Stimulated activated naive CD8-positive, alpha-beta T cell treated with anti-CD3 and anti-CD28 coated beads, Interleukin-15, amount 100 ng/mL, for 72 hours (primary cell): ENCODE results near the gene STRBP.
"Not testable (repeated sequence)": the region's sequence is repeated elsewhere in the genome, so short reads cannot be mapped to it uniquely, and the experiment has no call there.

Source experiments
- ATAC-seq: fragments of 150-1000 bp; cut with Tn5 transposase; 2 replicates; pipeline ENCODE4 v1.10.0; 2021; ENCODE audit warnings: mild to moderate bottlenecking, moderate library complexity
- DNase-seq, 2 donors: peaks; one replicate each; pipeline ENCODE4 v3.0.0; 2021 to 2022
- H3K27ac Mint-ChIP-seq, 2 donors: one replicate each; pipeline ENCODE4 v1.8.0; 2022; ENCODE audit warnings: mild to moderate bottlenecking in 2 of 2, mixed read lengths in 2 of 2, moderate library complexity in 2 of 2
- H3K27me3 Mint-ChIP-seq: one replicate; pipeline ENCODE4 v1.8.0; 2022; ENCODE audit warnings: mixed read lengths
- H3K4me1 Mint-ChIP-seq: one replicate; pipeline ENCODE4 v1.8.0; 2022; ENCODE audit warnings: mild to moderate bottlenecking, mixed read lengths
- H3K4me3 Mint-ChIP-seq, 2 donors: one replicate each; pipeline ENCODE4 v1.8.0; 2022; ENCODE audit warnings: mild to moderate bottlenecking in 2 of 2, mixed read lengths in 2 of 2, moderate library complexity in 1 of 2
- H3K9me3 Mint-ChIP-seq, 2 donors: one replicate each; pipeline ENCODE4 v1.8.0; 2022; ENCODE audit warnings: mixed read lengths in 2 of 2

The STRBP gene

GRCh38 chr9:123268465-123269259 lies at the start of gene STRBP:
Gene STRBP, minus strand, starts transcription at chr9:123268586. Its CDS starts 84,452 bp downstream, at chr9:123184134.
- no peaks in the 10 kb centered on the region for H3K9me3 Mint-ChIP-seq
- no peaks in the 10 kb centered on the region for H3K27me3 Mint-ChIP-seq
- peak within 1 kb of the TSS; percentile 75 to 87 for H3K4me3 Mint-ChIP-seq
- ATAC-seq (peak; percentile 92), DNase-seq (peak; percentile 92 to 94)
- peak within 1 kb of the TSS; percentile 10 to 81 for H3K27ac Mint-ChIP-seq
- H3K4me1 Mint-ChIP-seq: peaks cover 40% of the 10 kb centered on the region

DNA sequence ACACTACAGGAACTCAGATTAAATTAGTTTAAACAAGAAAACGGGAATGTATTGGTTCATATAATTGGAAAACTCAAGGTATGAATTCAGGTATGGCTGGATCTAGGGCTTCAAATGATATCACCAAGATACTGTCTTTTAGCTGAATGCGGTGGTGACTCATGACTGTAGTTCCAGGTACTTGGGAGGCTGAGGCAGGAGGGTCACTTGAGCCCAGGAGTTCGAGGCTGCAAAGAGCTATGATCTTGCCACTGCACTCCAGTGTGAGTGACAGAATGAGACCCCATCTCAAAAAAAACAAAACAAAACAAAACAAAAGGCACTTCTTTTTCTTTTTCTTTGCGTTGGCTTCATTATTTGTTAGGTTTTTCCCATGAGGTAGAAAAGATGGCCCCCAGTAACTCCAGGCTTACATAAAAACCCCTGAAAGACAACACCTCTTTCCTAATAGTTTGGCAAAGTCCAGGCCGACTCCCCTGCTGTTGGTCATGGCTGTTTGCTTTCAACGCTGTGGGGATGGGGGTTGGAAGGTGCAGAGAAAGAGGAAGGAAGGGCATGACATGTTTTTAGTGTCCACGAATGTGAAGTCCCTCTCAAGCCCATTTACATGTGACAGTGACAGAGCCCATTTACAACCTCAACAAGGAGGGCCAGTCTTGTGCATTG lies 47.8 kb upstream of the STRBP start:
- ATAC-seq (no peak), DNase-seq (no peak)
- Mint-ChIP-seq H3K27me3 (peaks cover 7% of the 10 kb centered on the region), H3K4me1 (peaks cover 28% of the 10 kb centered on the region), H3K4me3 (no peak overlapping the region), H3K9me3 (no peaks in the 10 kb centered on the region), H3K27ac (no peak overlapping the region)

- no peak for DNase-seq
- Mint-ChIP-seq H3K9me3 (no peaks in the 10 kb centered on the region), H3K27ac (no peak overlapping the region), H3K4me1 (peaks cover 23% of the 10 kb centered on the region), H3K27me3 (peaks cover 7% of the 10 kb centered on the region), H3K4me3 (no peak overlapping the region)
- no peak for ATAC-seq
These were observed 47.2 kb upstream of the STRBP start for GRCh38 chr9:123315635-123316034.

GRCh38 chr9:123314617-123315016 lies 46.2 kb upstream of the STRBP start:
- no peak overlapping the region for H3K27ac Mint-ChIP-seq
- DNase-seq: no peak
- peaks cover 7% of the 10 kb centered on the region for H3K27me3 Mint-ChIP-seq
- H3K9me3 Mint-ChIP-seq: no peaks in the 10 kb centered on the region
- no peak overlapping the region for H3K4me3 Mint-ChIP-seq
- H3K4me1 Mint-ChIP-seq: peaks cover 14% of the 10 kb centered on the region
- no peak for ATAC-seq

DNA sequence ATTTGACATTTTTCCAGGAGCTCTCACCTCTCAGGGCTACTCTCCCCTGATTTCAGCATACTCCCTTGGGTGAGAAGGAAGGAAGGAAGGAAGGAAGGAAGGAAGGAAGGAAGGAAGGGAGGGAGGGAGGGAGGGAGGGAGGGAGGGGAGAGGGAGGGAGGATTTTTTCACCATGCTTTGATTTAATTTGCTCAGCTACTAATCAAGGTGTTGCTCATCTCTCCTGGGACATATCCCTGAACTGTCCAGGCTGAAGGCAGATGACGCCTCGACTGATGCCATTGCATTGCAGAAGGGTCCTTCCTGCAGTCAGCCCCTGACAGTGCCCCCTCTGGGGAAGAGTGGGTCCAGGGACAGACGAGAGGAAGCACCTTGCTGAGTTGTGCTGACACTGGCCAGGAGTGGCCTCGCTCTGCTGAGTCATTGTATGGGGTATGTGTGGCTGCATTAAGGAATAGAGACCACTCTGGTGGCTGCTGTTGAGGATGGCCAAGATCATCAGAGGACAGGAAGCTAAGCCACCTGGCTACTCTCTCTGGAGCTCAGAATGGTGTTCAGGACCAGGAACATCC lies 44.0 kb upstream of the STRBP start:
- no peak for ATAC-seq
- Mint-ChIP-seq H3K9me3 (no peaks in the 10 kb centered on the region), H3K27me3 (peaks cover 7% of the 10 kb centered on the region), H3K27ac (no peak overlapping the region), H3K4me1 (no peaks in the 10 kb centered on the region), H3K4me3 (no peak overlapping the region)
- no peak for DNase-seq

- Mint-ChIP-seq H3K4me3 (no peak overlapping the region), H3K27me3 (peaks cover 7% of the 10 kb centered on the region), H3K27ac (no peak overlapping the region), H3K4me1 (no peaks in the 10 kb centered on the region), H3K9me3 (no peaks in the 10 kb centered on the region)
- no peak for ATAC-seq
- DNase-seq: no peak
These were observed 42.9 kb upstream of the STRBP start for GRCh38 chr9:123311250-123311752.

- no peaks in the 10 kb centered on the region for H3K4me1 Mint-ChIP-seq
These were observed 42.3 kb upstream of the STRBP start for GRCh38 chr9:123310551-123311249.

DNA sequence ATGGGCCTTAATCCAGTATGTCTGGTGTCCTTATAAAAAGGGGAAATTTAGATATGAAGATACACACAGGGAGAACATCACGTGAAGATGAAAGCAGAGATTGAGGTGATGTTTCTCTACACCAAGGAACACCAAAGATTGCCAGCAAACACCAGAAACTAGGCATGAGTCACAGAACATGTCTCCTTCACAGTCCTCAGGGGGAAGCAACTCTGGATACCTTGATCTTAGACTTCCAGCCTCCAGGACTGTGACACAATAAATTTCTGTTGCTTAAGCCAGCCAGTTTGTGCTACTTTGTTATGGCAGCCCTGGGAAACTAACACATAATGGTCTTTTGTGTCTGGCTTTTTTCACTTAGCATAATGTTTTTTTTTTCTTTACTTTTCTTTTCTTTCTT lies 41.2 kb upstream of the STRBP start:
- no peak overlapping the region for H3K4me3 Mint-ChIP-seq
- peaks cover 7% of the 10 kb centered on the region for H3K27me3 Mint-ChIP-seq
- peaks cover 10% of the 10 kb centered on the region for H3K4me1 Mint-ChIP-seq
- H3K9me3 Mint-ChIP-seq: no peaks in the 10 kb centered on the region
- DNase-seq (no peak), ATAC-seq (no peak)
- H3K27ac Mint-ChIP-seq: no peak overlapping the region

More at GRCh38 chr9:123310551-123311249, 42.3 kb upstream of the STRBP start:
- Mint-ChIP-seq H3K4me3 (no peak overlapping the region), H3K9me3 (no peaks in the 10 kb centered on the region), H3K27ac (no peak overlapping the region), H3K27me3 (peaks cover 7% of the 10 kb centered on the region)
- DNase-seq: no peak
- ATAC-seq: no peak

DNA sequence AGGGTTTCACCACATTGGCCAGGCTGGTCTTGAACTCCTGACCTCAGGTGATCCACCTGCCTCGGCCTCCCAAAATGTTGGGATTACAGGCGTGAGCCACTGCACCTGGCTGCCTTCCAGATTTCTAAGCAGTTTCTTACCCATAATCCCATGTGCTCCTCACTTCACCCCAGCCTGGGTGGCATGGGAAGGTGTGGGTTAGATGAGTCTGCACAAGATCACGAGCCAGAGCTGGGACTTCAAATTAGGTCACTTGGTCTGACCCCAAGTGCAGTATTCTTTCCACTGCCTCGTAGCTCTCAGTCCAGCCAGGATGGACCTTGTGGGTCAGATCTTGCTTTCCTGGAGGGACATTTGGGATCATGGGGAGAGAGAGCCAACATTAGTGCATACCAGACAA lies 37.5 kb upstream of the STRBP start:
- H3K9me3 Mint-ChIP-seq: no peaks in the 10 kb centered on the region
- no peak for ATAC-seq
- H3K27me3 Mint-ChIP-seq: no peaks in the 10 kb centered on the region
- no peak overlapping the region for H3K4me3 Mint-ChIP-seq
- no peak for DNase-seq
- peaks cover 42% of the 10 kb centered on the region for H3K4me1 Mint-ChIP-seq
- no peak overlapping the region for H3K27ac Mint-ChIP-seq

DNA sequence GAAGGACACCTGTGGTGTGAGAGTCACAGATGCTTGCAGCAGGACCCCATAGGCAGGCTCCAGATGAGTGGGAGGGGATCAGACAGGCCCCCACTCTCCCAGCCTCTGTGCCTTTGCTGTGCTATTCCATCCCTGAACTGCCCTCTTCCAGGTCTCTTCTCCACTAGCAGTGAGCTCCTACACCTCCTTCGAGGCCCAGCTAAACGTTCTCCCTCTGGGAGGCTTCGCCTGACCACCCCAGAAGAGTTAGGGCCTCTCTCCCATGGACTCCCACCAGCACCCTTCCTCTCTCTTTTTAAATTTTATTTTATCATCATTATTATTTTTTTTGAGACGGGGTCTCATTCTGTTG lies 35.9 kb upstream of the STRBP start:
- DNase-seq: no peak
- no peaks in the 10 kb centered on the region for H3K27me3 Mint-ChIP-seq
- peak overlapping the region; percentile 55 to 70 for H3K4me3 Mint-ChIP-seq
- peak overlapping the region in 1 of 2 donors; percentile 75 for H3K27ac Mint-ChIP-seq
- H3K4me1 Mint-ChIP-seq: peaks cover 42% of the 10 kb centered on the region
- ATAC-seq: no peak
- H3K9me3 Mint-ChIP-seq: no peaks in the 10 kb centered on the region

- no peak for DNase-seq
- Mint-ChIP-seq H3K27ac (peak overlapping the region; percentile 61 to 87), H3K4me3 (peak overlapping the region; percentile 4 to 5), H3K27me3 (no peaks in the 10 kb centered on the region), H3K4me1 (peaks cover 42% of the 10 kb centered on the region), H3K9me3 (no peaks in the 10 kb centered on the region)
- ATAC-seq: no peak
These were observed 34.2 kb upstream of the STRBP start for GRCh38 chr9:123302348-123303214.

GRCh38 chr9:123301936-123302335 lies 33.5 kb upstream of the STRBP start:
- not testable (repeated sequence) for H3K27me3 Mint-ChIP-seq, H3K27ac Mint-ChIP-seq, H3K9me3 Mint-ChIP-seq, H3K4me3 Mint-ChIP-seq, DNase-seq, ATAC-seq
- H3K4me1 Mint-ChIP-seq: peaks cover 42% of the 10 kb centered on the region

DNA sequence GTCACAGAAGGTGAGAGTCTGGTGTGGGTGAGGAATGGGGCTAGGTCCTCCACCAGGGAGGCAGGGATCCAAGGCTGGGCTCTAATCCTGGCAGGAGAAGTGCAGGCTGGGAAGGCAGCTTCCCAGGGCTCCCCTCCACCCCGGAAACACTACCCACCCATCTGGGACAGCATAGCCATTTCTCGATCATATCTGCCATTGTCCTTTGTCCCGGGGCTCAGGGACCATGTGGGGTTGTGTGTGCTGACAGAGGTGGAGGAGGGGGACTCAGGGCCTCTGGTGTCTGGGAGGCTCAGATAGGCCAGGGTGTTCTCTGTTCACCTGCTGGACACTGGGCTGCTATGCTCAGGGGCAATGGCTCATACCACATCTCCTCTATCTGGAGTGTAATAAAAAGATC lies 32.2 kb upstream of the STRBP start:
- no peak overlapping the region for H3K27ac Mint-ChIP-seq
- ATAC-seq: no peak
- no peak for DNase-seq
- no peaks in the 10 kb centered on the region for H3K27me3 Mint-ChIP-seq
- no peaks in the 10 kb centered on the region for H3K9me3 Mint-ChIP-seq
- peaks cover 41% of the 10 kb centered on the region for H3K4me1 Mint-ChIP-seq
- H3K4me3 Mint-ChIP-seq: no peak overlapping the region

GRCh38 chr9:123299558-123300126 lies 31.3 kb upstream of the STRBP start:
- H3K27ac Mint-ChIP-seq: no peak overlapping the region
- no peak for ATAC-seq
- H3K27me3 Mint-ChIP-seq: no peaks in the 10 kb centered on the region
- no peak for DNase-seq
- peaks cover 32% of the 10 kb centered on the region for H3K4me1 Mint-ChIP-seq
- H3K9me3 Mint-ChIP-seq: no peaks in the 10 kb centered on the region
- no peak overlapping the region for H3K4me3 Mint-ChIP-seq
